ENCODE measurements around the gene QPRT.
"Not testable (repeated sequence)": the region's sequence is repeated elsewhere in the genome, so short reads cannot be mapped to it uniquely, and the experiment has no call there.

- TF ChIP-seq POLR2AphosphoS5 (IDR thresholded peaks at IDR 0.05; ENCODE audit: low read depth, low read length); ZBTB33 (IDR thresholded peaks at IDR 0.05; ENCODE audit: extremely low read depth, insufficient replicate concordance, low read length); MAX (IDR thresholded peaks at IDR 0.05); CBX3 (IDR thresholded peaks at IDR 0.05; ENCODE audit: low read depth); CEBPB (IDR thresholded peaks at IDR 0.05; ENCODE audit: low read depth); POLR2A (IDR thresholded peaks at IDR 0.05; ENCODE audit: borderline replicate concordance, extremely low read depth, insufficient read depth, insufficient read length); CTCF (IDR thresholded peaks at IDR 0.05 in 2 of 3, conservative IDR thresholded peaks at IDR 0.05 in 1 of 3; ENCODE audit: borderline replicate concordance in 1 of 3, insufficient read depth in 1 of 3, low read depth in 2 of 3, low read length in 2 of 3); REST (IDR thresholded peaks at IDR 0.05; ENCODE audit: low read depth); SP1 (IDR thresholded peaks at IDR 0.05; ENCODE audit: low read depth); SIN3A (IDR thresholded peaks at IDR 0.05; ENCODE audit: low read depth); RAD21 (IDR thresholded peaks at IDR 0.05; ENCODE audit: low read depth); EGR1 (IDR thresholded peaks at IDR 0.05; ENCODE audit: low read depth); EZH2 (IDR thresholded peaks at IDR 0.05): not testable (repeated sequence)
Measured at GRCh38 chr16:29692606-29693005, 13.6 kb downstream of the QPRT start.

All from HCT116 (cell line).